HG03432 (cell line): Measurements from ENCODE around the gene CTF1.
"Not testable (repeated sequence)": the region's sequence is repeated elsewhere in the genome, so short reads cannot be mapped to it uniquely, and the experiment has no call there.

Source experiments
- ATAC-seq: cut with Tn5 transposase; IDR thresholded peaks from one replicate; pipeline ENCODE4 v1.9.1; 2021; ENCODE audit warnings: mild to moderate bottlenecking, moderate library complexity; ENCODE audit not compliant: unreplicated experiment

CTF1 gene

DNA sequence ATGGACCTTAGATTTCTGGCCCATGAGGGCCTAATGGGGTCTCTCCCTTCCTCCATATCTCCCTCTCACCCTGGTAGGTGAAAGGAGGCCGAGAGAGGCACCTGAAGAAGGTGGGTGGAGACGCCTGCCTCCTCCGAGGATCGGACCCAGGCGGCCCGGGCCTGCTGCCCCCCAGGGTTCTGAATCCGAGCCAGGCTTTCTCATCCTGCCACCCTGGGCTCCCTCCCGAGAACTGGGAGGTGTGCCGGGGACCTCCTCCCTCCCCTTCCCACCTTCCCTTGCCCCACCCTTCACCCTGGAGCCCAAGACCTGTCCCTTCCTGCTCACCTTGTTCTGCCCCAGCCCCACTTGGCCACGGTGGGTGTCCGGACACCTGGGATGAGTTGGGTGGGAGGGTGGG is 32.0 kb downstream of the CTF1 start:
- no peak for ATAC-seq

DNA sequence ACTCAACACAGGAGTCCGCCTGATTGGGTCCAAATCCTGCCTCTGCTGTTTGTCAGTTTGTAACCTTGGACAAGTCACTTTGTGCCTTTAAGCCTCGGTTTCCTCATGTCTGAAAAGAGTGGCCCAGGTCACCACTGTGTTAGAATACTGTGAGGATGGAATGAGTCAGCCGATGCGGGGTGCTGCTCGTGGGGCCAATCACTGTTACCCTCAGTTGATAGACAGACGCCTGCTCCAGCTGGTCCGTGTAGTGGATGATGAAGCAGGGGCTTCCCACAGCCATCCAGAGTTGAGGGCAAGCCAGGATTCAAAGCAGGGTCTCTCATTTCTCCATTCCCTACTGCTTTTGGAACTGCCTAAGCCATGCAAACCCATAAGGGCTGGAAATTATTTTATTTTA is 32.8 kb downstream of the CTF1 start:
- no peak for ATAC-seq

DNA sequence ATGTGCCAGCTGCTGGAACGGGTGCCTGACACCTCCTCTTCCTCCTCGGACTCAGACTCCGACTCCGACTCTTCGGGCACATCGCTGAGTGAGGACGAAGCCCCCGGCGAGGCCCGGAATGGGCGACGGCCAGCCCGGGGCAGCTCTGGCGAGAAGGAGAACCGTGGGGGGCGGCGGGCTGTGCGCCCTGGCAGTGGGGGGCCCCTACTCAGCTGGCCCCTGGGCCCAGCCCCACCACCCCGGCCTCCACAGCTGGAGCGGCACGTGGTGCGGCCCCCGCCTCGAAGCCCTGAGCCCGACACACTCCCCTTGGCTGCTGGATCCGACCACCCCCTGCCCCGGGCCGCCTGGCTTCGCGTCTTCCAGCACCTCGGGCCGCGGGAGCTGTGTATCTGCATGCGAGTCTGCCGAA is 33.8 kb downstream of the CTF1 start:
- ATAC-seq: no peak

DNA sequence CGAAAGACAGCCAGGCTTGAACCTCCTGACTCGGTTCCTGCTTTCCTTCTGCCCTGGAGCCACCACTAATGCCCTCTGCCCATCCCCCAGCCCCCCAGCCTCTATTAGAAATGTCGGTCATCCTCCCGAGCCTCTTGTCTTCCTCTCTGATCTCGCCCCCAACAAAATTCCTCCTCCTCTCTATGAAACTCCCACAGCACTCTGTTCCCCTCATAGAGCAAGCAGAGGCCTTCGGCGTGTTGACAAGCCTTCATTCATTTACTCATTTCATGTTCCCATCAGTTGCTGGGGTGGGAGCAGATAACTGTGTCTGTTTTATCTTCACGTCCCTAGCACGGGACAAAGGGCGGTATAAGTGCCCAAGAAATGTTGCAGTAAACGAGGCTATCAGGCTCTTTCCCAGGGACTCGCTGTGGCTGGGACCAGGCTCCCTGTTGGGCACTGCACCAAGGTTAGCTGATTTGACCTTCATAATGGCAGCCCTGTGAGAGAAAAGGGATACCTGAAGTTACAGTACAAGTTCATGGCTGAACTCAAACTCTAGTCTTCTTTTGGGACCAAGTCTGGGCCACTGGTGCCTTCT is 34.7 kb downstream of the CTF1 start:
- no peak for ATAC-seq

DNA sequence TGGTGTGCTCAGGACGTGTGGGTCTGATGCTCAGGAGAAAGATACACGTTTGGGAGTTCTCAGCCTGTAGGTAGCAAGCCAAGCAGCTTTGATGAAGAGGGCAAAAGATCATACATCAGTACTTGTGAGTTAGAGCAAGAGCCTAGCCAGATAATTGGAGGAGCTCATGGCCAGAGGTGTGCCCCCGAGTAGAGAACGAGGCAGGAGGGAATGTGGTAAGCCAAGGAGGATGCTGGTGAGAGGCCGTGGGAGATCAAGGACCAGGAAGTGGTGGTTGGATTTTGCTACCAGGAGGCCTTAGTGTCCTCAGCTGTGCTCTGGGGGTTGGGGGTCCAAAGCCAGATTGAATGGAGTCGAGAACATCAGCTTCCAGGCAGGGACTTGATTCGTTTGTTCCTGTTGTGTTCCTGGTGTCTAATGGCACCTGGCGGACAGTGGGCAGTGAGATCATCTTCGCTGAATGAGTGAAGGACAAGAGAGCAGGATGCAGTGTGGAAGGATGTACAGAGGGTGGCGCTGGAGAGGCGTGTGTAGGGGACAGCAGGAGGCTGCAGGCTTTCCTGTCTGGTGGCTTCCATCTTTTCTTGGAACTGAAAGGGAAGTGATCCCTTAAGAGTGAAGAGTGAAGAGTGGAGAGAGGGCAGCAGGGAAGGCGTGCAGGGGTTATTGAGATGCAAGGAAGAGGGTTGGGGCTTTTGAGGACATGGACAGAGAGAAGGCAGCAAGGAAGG is 38.6 kb downstream of the CTF1 start:
- ATAC-seq: no peak

DNA sequence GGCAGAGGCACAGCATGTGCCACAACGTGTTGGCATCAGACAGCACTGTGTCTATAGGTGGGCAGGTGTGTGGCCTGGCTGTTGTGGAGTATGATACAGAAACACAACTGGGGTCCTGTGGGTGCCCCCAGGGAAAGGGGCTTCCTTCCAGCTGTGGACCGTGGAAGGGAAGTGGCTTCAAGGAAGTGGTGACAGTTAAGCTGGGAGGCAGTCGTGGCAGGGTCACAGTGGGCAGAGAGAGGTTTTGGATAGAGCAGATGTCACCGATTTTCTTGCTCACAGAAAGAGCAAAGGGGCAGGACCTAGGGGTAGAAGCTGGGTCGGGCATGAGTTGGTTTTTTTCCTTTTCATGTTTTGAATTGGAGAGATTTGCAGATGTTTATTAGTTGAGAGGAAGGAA is 41.3 kb downstream of the CTF1 start:
- no peak for ATAC-seq

DNA sequence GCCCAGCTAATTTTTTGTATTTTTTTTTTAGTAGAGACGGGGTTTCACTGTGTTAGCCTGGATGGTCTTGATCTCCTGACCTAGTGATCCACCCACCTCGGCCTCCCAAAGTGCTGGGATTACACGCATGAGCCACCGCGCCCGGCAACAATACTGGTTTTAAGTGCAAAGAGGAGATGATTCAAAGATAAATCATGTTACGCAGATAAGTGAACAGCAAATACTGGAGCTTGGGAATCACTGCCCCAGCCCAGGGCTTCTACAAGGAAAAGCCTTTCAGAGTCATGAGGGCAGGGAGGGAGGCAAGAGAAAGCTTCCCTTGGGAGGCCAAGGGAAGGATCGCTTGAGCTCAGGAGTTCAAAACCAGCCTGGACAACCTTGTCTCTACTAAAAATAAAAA is 43.2 kb downstream of the CTF1 start:
- not testable (repeated sequence) for ATAC-seq

DNA sequence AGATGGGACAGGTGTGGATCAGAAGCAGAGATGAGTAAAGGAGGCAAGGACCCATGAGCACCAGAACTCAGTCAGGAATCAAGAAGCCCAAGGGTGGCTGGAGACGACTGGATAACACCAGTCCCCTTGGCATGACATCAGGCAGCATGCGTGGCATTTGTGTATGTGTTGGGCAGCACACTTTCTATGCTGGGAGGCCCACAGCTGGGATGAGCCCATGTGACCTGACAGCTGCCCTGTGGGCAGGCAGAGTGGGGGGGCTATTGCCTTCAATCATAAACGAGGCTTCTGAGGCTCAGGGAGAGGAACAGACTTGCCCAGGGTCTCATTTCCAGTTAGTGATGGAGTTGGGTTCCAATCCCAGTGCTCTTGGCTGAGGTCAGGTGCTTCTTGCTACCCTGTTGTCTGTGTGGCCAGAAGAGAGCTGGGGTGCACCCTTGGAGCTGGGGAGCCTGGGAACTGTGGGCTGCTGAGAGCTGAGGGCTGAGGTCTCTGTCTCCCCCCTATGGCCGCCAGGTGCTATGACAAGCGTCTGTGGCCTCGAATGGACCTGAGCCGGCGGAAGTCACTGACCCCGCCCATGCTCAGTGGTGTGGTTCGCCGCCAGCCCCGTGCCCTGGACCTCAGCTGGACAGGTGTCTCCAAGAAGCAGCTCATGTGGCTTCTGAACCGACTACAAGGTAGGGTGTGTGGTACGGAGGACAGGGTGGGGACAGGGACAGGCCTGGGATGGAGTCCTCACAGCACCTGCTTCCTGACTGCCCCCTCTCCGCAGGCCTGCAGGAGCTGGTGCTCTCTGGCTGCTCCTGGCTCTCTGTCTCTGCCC is 45.4 kb downstream of the CTF1 start:
- ATAC-seq: peak; percentile 96

DNA sequence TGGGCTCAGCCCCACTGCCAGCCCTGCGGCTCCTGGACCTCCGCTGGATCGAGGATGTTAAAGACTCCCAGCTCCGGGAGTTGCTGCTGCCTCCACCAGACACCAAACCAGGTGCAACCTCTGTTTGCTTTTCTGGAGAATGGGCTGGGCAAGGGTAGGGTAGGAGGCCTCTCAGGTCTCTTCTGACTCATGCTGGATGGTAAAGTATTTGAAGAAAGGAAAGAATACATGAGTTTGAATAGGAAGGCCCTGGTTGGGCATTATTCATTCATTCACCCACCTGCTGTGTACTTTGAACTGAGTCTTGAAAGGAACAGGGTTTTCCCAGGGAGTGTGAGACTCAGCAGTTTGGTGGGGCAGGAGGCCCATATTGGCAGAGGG is 46.0 kb downstream of the CTF1 start:
- ATAC-seq: no peak

DNA sequence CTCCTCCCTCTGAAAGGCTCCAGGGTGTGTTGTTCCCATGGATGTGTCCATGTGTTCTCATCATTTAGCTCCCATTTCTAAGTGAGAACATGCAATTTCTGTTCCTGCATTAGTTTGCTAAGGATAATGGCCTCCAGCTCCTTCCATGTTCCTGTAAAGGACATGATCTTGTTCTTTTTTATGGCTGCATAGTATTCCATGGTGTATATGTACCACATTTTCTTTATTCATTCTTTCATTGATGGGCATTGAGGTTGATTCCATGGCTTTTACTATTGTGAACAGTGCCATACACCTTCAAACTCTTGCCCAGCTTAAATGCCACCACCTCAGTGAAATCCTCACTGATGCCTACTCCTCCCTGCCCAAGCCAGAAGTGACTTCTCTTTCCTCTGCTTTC is 47.9 kb downstream of the CTF1 start:
- ATAC-seq: no peak

DNA sequence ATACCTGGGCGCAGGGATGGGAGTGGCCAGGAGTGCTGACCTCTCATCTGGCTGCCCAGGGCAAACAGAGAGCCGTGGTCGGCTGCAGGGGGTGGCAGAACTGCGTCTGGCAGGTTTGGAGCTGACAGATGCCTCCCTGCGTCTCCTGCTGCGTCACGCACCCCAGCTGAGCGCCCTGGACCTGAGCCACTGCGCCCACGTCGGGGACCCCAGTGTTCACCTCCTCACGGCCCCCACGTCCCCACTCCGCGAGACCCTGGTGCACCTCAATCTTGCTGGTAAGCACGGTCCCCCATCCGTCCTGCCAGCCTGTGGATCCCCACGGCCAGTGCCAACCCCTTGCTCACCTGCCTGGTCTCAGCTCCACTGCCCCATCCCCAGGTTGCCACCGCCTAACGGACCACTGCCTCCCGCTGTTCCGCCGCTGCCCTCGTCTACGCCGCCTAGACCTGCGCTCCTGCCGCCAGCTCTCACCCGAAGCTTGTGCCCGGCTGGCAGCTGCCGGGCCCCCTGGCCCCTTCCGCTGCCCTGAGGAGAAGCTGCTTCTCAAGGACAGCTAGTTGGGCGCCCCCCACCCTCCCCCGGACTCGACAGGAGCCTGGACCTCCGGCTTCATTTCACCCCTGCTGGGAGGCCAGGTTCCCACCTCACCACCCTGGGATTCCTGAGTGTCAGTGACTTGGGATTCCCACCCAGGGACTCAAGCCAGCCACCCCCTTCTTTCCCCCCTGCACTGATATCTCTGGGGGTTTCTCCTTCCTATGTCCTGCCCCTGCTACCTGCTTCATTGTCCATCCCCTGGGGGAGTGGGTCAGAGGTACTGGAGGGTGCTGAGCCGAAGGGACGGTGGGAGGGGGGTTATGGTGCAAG is 50.5 kb downstream of the CTF1 start:
- no peak for ATAC-seq

DNA sequence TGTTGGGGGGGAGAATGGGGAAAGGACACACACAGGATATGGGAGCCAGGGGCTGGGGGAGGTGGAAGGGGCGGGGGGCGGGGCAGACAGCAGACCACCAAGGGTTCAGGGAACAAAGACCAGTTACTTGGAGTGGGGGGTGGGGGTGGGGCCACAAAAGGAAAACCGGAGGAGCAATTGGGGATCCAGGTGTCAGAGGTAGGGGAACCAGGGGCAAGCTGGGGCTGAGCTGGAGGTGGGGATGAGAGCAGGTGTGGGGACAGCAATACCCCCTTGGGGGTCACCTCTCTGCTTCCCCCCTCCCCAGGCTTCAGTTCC is 51.1 kb downstream of the CTF1 start:
- no peak for ATAC-seq

DNA sequence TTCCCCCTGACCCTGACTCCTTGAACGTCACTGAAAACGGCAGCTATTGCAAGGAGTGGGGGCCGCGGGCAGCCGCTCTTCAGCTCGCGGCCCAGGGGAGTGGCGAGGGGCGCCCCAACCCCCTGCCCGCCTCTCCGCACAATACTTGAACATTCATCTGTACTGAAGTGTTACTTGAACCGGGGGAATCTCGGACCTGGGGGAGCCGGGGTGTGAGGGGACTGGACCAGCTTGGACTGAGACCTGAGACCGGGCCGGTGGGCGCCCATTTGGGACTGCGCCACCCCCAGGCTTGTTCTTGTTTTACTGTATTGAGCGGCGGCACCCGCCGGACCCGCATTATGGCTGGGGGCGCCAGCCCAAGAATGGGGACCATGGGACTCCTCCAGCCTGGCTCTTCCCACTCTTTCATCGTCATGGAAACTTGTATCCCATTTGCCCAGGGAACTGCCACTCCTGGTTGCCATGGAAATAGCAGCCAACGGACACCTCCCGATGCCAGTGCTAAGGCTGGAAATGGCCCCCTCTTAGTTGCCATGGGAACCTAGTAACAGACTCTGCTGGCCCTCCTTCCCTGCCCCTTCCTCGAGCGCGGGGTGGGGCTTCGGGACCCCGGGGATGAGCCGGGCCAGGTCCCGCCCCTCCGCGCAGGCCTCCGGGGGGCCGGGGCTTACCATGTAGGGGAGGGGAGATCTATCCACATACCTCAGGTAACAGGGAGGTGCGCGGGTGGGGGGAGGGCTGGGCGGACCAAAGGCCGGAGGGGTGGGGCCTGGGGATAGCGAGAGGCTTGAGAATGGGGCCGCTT is 51.6 kb downstream of the CTF1 start:
- ATAC-seq: peak; percentile 10

DNA sequence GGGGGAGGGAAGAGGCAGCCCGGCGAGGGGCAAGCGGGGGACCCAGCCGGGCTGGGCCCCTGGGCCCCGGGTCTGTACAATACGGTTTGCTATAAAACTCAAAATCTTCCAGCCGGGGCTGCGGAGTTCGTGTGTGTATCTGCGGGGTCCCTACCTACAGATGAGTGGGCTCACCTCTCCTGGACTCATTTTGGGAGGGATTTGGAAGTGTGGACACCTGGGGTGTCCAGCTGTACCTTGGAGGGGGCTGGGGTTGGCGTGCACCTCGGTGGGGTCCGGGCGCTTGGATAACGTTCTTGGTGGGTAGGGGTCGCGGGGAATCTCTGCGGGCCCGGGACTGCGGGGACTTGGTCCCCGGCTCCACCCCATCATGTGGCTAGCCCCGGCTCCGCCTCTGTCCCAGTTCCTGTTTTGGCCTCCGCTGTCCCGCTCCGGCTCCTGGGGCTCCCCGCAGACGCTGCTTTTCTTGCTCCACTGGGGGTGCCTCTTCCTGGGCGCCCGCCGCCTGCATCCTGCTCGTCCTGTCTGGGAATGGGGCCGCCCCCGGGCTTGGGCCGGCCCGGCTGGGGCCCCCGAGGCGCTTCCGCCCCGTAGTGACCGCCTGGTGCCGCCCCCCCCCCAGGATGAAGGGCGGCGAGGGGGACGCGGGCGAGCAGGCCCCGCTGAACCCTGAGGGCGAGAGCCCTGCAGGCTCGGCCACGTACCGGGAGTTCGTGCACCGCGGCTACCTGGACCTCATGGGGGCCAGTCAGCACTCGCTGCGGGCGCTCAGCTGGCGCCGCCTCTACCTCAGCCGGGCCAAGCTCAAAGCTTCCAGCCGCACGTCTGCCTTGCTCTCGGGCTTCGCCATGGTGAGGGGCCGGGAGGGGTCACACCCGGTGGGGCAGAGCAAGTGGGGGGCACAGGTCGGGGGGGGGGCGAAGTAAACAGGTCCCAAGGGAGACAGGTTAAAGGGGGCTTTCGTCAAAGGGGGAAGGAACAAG is 52.5 kb downstream of the CTF1 start, which contains the start of gene ORAI3:
Gene ORAI3 (plus strand): TSS at position 402 of the 983 bp plus-strand sequence. CDS start 222 bp downstream, at position 624.
- peak; percentile 64 for ATAC-seq

DNA sequence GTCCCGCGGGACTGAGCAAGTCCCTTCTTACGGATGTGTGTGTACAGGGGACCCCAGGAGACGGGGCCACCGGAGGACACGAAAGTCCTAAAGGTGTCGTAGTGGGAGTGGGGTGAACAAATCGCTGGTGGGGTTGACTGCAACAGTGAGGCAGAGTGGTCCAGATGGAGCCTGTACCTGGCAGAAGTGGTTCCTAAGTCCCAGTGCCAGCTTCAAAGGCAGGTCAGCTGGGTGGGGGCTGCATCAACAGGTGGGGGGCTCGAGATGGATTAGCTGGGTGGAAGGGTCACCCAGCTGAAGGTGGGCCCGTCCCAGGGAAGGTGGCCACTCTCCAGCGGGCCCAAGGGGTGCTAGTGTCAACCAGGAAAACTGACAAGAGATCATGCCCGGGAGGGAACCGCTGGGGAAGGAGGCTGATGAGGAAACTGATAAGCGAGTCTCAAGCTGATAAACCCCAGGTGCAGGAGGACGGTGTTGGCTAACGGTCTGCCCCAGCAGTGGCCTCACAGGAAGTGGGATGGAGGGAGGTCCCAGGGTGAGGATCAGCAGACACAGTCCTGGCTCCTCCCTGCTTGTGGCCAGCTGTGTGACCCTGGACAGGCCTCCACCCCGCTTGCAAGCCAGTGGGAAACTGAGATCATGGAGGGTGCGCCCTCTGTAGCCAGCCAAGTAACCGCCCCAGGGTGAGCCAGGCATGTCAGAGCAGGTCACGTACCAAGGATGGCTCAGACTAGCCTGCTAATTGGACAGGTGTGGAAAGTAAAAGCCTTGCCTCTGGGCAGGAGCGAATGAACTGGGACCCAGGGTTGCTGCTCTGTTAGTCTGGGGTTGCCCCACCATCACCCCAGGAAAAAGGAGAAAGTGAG is 53.5 kb downstream of the CTF1 start:
- ATAC-seq: peak; percentile 59

DNA sequence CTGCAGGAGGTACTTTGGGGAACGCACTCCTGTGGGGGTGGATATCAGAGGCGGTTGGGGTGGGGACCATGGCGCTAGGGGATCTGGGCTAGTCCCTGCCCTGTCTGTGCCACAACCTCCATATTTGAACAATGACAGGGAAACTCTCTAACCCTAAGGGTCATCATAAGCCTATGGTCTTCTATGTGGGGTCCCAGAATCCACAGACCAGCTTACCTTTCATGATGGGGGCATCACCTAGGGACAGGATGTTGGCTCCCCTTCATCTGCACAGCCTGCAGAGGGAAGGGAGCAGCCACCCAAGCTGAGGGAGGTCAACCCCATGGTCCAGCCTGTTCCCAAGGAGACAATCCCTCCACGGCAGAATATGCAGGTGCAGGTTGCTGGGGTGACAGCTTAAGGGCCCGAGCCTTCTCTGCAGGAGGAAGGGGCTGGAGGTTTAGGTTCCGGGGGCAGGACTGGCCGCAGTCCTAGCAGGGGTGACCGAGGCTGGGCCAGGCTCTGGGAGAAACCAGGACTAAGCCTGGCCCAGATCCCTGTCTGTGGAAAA is 54.2 kb downstream of the CTF1 start:
- no peak for ATAC-seq

DNA sequence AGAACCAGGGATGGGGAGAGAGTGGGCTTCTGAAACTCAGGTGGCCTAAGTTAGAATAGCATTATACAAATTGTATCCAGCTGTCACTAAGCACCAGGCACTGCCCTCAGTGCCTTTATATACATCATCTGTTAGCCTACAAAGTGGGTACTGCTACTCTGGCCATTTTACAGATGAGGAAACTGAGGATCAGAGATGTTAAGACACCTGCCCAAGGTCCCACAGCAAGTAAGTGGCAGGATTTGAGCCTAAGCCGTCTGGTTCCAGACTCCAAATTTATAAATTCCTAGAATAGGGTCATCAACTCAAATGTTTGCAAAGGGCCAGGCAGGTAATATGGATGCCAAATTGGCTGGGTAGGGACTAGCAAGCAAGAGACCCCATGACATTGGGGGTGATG is 54.8 kb downstream of the CTF1 start:
- ATAC-seq: no peak

DNA sequence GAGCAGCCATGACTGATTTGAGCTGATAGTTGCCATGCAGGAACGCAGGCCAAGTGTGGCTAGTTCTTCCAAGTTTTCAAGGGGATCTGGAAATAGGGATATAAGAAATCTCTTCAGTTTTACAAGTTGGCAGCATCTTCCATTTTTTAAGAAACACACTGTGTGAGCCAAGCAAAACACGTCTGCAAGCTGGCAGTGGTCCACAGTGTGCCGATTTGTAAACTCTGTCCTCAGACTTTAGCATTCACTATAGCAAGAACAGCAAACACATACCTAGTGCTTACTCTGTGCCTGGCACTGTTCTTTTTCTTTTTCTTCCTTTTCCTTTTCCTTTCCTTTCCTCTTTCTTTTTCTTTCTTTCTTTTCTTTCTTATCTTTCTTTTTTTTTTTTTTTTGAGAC is 55.3 kb downstream of the CTF1 start:
- ATAC-seq: no peak
